Measurements from ENCODE around the gene PLPPR2.
A peak's percentile ranks its signal among the peaks of the same experiment; 100 is the strongest.
"Not testable (repeated sequence)": the region's sequence is repeated elsewhere in the genome, so short reads cannot be mapped to it uniquely, and the experiment has no call there.

The PLPPR2 gene

GRCh38 chr19:11340099-11340467 is 15.1 kb upstream of the PLPPR2 start:
- not testable (repeated sequence) for DNase-seq (ENCODE audit: low spot score)

DNA sequence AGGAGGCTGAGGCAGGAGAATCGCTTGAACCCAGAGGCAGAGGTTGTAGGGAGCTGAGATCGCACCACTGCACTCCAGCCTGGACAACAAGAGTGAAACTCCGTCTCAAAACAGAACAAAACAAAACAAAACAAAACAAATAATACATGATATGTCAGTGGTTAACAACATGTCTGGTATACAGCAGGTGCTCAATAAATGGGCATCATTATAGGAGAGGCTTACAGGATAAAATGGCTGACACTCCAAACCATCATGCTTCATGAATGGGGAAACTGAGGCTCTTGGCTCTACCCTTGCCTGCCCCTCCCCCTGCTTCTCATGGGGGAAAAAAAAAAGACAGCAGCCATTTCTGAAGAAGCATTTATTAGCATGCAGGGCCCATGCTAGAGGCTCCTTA is 12.8 kb upstream of the PLPPR2 start:
- no peak for DNase-seq (ENCODE audit: low spot score)

- DNase-seq (ENCODE audit: low spot score): no peak
Measured at GRCh38 chr19:11345122-11345803, 10.0 kb upstream of the PLPPR2 start.

DNA sequence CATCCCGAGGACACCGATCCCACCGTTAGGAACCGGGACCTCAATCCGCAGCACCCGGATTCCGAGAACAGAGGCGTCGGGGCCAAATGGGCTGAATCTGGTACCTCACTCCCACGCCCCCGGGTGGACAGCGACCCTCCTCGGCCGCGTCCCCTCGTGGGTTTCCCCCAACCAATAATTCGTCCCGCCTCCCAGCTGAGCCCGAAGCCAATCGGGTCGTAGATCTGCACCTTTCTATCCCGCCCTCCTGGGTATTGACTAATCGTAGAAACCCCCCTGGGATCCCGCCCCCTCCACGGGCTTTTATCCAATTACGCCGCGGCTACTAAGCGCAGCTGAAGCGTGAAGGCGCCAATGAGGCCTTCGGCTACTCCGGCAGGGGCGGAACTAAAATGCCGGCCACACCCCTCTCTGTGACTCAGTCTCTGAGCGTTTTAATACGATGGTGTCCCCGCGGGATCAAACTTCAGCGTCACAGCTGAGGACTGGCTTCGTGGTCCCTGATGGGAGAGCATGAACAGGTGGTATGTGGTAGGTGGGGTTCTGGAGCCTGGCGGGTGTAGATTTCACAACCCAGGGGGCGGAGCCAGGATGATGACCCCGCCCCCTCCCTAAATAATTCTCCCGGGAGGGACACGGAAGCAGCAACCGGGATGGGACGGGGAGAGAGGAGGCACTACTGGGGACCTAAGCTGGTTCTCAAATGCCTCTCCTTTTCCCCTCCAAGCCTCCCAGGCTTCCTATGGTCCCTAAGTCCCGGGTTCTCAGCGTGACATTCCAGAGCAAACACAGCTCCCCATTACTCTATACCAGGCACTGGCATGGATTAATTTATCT is 8.9 kb upstream of the PLPPR2 start, which contains the start of the genes CCDC159 and TMEM205:
CCDC159 (plus strand) TSS at position 416 of the 837 bp plus-strand sequence; CDS start at position 504, 88 bp downstream.
TMEM205 (minus strand) TSS at position 165 of the 837 bp plus-strand sequence. CDS start 649 bp downstream, outside the sequence.
- peak; percentile 100 for DNase-seq (ENCODE audit: low spot score)

GRCh38 chr19:11347546-11348039 is 7.6 kb upstream of the PLPPR2 start:
- no peak for DNase-seq (ENCODE audit: low spot score)

- DNase-seq (ENCODE audit: low spot score): no peak
Measured at GRCh38 chr19:11349171-11349570, 6.1 kb upstream of the PLPPR2 start.

- not testable (repeated sequence) for DNase-seq (ENCODE audit: low spot score)
Measured at GRCh38 chr19:11354102-11354501, 1.1 kb upstream of the PLPPR2 start.

DNA sequence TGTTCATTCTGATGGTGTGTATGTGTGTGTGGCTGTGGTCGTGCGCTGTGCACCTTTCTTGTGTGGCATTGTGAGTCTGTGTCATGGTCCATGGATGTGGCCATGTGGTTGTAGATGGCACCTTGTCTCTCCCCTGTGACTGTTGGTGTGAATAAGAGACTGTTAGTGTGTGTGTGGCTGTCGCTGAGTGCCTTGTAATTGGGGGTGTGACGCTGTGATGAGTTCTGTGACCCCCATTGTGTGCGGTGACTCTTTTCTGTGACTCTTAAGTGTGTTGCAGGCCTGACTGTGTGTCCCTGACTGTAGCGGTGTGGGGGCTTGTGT is 804 bp downstream of the PLPPR2 start:
- no peak for DNase-seq (ENCODE audit: low spot score)

- no peak for DNase-seq (ENCODE audit: low spot score)
Measured at GRCh38 chr19:11356676-11357550, 1.7 kb downstream of the PLPPR2 start.

GRCh38 chr19:11359421-11359820 is 4.2 kb downstream of the PLPPR2 start:
- DNase-seq (ENCODE audit: low spot score): no peak

- DNase-seq (ENCODE audit: low spot score): peak; percentile 65
Measured at GRCh38 chr19:11361037-11361770, 6.0 kb downstream of the PLPPR2 start.

DNA sequence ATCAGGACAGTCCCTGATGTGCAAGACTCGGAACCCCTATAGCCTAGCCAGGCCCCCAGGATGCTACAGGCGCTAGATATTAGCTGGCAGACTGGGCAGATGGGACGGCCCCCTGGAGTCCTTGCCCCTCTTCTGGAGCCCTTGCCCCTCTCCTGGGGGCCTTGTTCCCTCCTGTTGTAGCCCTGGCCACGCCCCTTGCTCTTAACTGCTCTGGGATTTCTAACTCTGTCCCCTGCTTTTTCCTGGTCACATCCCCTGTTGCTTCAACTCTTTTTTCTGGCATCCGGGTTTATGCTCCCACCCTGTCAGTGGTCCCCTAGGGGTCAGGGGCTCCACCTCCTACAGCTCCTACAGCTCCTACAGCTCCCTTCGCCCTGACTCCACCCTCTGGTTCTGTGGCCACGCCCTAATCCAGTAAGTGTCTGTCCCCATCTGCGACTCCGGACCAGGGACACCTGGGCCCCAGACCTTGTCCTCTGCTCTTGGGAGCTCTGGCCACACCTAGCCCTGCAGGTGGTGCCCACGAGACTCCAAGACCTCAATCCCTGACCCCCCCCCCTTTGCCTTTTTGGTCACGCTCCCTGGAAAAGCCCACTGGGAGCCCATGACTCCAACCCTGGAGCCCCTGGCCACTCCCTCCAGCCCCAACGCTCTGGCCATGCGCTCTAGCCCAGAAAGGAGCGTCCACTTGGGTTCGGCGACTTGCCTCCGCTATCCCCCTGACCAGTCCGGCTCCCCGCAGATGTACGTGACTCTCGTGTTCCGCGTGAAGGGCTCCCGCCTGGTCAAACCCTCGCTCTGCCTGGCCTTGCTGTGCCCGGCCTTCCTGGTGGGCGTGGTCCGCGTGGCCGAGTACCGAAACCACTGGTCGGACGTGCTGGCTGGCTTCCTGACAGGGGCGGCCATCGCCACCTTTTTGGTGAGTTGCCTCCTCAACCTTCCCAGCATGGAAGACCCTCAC is 6.8 kb downstream of the PLPPR2 start:
- DNase-seq (ENCODE audit: low spot score): no peak

GRCh38 chr19:11363881-11364280 is 8.6 kb downstream of the PLPPR2 start:
- DNase-seq (ENCODE audit: low spot score): no peak

DNA sequence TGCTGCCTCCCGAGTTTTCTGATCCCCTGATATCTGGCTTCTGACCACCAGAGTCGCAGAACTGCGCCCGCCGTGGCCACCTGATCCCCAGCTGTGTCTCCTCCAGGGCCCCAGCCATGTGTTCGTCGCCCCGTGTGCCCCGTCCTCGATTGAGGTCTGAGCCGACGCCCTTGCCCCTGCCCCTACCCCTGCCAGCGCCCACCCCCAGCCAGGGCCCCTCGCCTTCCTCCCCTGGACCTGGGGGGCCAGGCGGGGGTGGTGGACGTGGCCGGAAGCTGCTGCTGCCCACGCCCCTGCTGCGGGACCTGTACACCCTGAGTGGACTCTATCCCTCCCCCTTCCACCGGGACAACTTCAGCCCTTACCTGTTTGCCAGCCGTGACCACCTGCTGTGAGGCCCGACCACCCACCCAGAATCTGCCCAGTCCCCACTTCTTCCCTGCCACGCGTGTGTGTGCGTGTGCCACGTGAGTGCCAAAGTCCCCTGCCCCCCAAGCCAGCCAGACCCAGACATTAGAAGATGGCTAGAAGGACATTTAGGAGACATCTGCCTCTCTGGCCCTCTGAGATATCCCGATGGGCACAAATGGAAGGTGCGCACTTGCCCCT is 9.2 kb downstream of the PLPPR2 start:
- no peak for DNase-seq (ENCODE audit: low spot score)

GRCh38 chr19:11364935-11365334 is 9.7 kb downstream of the PLPPR2 start:
- DNase-seq (ENCODE audit: low spot score): no peak

DNA sequence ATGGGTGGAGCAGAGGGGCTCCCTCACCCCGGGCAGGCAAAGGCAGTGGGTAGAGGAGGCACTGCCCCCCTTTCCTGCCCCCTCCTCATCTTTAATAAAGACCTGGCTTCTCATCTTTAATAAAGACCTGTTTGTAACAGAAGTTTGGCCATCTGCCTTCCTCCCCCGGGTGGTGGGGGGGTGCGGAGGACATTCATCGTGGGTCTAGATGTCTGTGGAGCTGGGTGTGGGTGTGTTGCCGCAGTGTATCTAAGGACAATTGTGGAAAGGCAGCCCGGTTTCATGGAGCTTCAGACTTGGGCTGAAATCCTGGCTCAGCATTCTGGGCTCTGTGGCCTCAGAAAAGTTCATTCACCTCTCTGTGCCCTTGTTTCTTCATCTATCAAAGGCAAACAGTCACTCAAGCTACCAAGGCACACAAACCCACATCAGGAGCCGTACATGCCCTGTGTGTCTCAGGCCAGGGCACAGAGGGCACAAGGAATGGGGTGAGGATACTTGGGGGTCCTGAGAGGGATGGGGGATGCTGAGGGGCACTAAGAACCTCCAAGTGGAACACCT is 10.4 kb downstream of the PLPPR2 start:
- no peak for DNase-seq (ENCODE audit: low spot score)

GRCh38 chr19:11367528-11367927 is 12.3 kb downstream of the PLPPR2 start:
- DNase-seq (ENCODE audit: low spot score): no peak

DNA sequence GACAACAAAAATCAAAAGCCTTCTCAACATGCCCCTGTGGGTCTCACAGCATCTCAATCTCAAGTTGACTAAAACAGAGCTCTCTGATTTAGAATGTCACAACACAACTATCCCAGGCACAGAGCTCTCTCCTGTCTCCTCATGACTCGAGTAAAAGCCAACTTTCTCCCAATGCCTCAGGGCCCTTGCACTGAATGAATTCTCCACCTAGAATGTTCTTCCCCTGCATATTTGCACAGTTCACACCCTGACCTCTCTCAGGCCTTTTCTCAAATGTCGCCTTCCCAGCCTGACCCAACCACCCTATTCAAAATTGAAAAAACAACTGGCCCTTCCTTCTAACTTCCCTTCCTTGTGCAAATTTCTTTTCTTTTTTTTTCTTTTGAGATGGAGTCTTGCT is 15.5 kb downstream of the PLPPR2 start:
- DNase-seq (ENCODE audit: low spot score): no peak

DNA sequence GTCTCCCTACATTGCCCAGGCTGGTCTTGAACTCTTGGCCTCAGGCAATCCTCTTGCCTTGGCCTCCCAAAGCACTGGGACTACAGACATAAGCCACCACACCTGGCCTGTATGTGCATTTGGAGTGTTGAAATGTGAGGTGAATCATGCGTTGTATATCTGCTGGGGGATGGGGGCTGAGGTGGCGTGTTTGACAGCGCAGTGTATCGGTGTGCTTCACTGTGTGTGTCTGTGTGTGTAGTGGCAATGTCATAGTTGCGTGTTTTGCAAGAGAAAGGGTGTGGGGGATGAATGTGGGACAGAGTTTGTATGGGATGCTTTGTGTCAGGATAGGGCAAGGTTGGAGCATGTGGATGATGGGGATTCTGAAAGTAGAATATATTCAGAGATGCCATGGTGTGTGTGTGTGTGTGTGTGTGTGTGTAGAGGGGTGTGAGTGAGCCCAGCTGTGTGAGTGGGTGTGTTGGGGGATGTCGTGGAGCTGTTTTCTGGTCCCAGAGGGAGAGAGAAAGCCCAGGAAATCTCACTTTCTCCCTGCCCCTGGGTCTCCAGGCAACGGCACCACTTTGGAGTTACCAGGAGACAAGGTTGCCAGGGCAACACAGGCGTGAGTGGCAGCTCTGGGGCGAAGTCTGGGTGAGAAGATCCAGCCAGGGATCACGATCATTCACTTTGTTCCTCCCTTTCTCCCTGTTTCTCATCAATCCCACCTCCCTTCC is 18.1 kb downstream of the PLPPR2 start:
- peak; percentile 31 for DNase-seq (ENCODE audit: low spot score)
